NCI-H2171 treated with DMSO at 0.1 percent for 48 hours (cell line): ENCODE results near the gene GPRC5B.

ENCODE experiments used
- DNase-seq: peaks from one replicate; lab custom pipeline; 2025; lab: John Stamatoyannopoulos, UW

The GPRC5B gene

DNA sequence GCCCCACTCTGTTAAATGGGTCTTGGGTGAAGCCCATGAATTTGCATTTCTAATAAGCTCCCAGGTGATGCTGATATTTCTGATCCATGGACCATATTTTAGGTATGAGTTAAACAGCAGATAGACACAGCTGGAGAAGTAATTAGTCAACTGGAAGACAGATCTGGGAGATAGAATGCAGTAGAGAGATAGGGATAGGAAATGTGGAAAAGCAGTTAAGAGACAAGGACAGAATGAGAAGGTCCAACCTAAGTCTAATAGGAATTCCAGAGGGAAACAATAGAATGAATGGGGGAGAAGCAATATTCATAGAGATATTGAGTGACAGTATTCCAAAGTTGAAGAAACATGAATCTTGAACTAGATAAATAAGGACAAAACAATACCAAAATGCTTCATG is 71.7 kb downstream of the GPRC5B start:
- DNase-seq: no peak

DNA sequence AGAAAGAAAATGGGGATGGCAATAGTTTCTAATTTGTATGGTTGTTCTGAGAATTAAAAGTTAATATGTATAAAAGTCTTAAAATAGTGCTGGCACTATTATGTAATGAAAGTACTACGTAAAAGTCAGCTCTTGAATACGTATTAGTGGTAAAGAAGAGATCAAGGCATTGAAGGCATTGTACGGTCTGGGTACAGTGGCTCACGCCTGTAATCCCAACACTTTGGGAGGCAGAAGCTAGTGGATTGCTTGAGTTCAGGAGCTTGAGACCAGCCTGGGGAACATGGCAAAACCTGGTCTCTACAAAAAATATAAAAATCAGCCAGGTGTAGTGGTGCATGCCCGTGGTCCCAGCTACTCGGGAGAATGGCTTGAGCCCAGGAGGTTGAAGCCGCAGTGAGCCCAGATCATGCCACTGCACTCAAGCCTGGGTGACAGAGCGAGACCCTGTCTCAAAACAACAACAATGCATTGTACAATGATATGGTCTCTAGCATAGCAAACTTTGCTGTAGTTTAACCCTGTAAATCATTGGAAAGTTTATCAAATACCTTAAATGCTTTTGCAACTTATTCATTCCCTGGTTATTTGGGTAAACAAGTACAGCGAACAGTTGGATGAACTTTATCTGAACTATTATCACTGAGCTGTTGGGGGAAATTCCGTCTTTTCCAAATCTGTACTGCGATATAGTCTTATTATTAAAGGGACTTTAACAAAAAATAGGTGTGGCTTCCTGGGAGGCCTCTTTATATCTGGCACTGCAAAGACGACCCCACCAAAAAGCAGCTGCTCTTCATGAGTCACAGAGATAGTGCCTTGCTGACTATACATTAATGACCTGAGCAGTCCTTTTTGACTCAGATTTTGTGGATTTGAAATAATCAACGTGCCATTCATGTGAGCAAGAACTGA is 73.6 kb downstream of the GPRC5B start:
- DNase-seq: no peak

DNA sequence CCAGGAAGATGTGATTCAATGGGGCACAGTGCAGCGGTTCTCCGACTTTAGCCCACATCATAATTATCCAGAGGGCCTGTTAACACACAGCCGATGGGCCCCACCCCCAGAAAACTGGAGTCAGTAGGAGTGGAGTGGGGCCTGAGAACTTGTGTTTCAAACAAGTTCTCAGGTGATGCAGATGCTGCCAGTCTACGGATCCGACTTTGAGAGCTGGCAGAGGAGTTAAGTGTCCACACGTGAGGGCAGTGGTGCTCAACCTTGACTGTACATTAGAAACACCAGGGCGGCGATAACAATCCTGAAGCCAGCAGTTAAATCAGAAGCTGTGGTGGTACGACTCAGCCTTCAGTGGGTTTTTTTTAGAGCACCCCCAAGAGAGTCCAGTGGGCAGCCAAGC is 75.0 kb downstream of the GPRC5B start:
- DNase-seq: no peak

DNA sequence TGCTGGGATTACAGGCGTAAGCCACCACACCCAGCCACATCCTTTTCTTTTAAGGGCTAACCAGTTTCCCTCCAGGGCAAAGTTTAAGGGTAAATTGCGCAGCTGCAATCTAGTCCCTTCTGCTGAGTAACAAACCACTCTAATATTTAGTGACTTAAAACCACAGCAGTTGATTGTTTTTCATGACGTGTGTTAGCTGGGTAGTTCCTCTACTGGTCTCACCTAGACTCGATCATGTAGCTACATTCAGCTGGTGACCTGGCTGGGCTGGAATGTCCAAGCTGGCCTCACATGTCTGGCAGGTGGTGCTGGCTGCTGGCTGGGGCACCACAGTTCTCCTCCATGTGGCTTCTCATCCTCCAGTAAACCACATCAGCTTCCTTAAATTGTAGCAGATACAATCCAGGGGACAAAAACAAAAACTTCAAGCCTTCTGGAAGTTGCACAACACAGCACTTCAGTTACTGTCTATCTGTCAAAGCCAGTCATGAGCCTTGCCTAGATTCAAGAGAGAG is 75.5 kb downstream of the GPRC5B start:
- DNase-seq: no peak

DNA sequence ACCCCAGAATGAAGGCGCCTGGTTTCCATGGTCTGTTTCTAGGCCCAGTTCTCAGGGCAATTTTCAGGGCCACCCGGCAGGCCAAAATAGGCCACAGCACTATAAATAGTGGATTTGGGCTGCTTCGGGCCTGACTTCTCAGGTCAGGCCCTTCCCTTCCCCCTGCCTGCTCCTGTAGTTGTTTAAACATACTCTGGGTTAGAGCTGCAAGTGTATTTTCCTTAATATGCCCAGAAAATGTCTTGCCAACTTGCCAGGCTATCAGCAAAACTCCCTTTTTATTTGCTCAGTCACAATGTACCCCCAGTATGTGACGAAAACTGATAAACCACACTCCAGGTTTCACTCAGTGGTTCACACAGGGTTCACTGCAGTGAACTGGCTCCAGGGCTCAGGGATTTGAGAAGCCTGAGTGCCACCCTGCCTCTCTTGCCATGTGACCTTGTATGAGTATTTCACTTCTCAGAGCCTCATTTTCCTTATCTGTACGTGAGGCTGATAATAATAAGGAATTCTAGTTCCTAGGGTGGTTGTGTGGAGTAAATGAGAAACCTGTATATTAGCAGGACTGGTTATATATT is 76.5 kb downstream of the GPRC5B start:
- DNase-seq: no peak
